GM13976 (cell line): ENCODE data around the gene ELL2.

Source experiments
- DNase-seq: peaks from one replicate; pipeline ENCODE4 v3.0.0; 2012; ENCODE audit warnings: low spot score
- CTCF ChIP-seq: IDR thresholded peaks from 2 replicates; pipeline ENCODE4 v1.5.1; 2012; ENCODE audit warnings: borderline replicate concordance, mild to moderate bottlenecking; ENCODE audit not compliant: insufficient read depth; ENCODE audit errors: extremely low read depth, missing control alignments, control extremely low read depth
- in situ Hi-C: fragments of 300-500 bp; cut with MboI; formaldehyde crosslinking; loops from one replicate; pipeline ENCODE4 v1.12.0; 2022; ENCODE audit warnings: low sequenced_read_pairs, mixed read lengths, inconsistent platforms; ENCODE audit not compliant: unreplicated experiment

The ELL2 gene

GRCh38 chr5:95984287-95984938 lies 22.8 kb upstream of the ELL2 start:
- in situ Hi-C loops, result no loop called here

GRCh38 chr5:95983509-95983908 lies 21.9 kb upstream of the ELL2 start:
- TF ChIP-seq CTCF, result no peak
- no peak for DNase-seq
- in situ Hi-C loops, result no loop called here

More at GRCh38 chr5:95984287-95984938, 22.8 kb upstream of the ELL2 start:
- no peak for DNase-seq
- no peak for TF ChIP-seq CTCF

GRCh38 chr5:95983080-95983479 lies 21.4 kb upstream of the ELL2 start:
- DNase-seq, result no peak
- TF ChIP-seq CTCF, result no peak
- in situ Hi-C loops, result no loop called here

- no peak for DNase-seq
- TF ChIP-seq CTCF, result no peak
- in situ Hi-C loops, result no loop called here
Observed at GRCh38 chr5:95976606-95977005, 15.0 kb upstream of the ELL2 start.

GRCh38 chr5:95975703-95976102 lies 14.1 kb upstream of the ELL2 start:
- in situ Hi-C loops, result no loop called here
- DNase-seq, result no peak
- no peak for TF ChIP-seq CTCF

GRCh38 chr5:95973793-95974325 lies 12.2 kb upstream of the ELL2 start:
- DNase-seq, result peak; percentile 54
- no peak for TF ChIP-seq CTCF
- in situ Hi-C loops, result no loop called here

GRCh38 chr5:95972196-95972595 lies 10.5 kb upstream of the ELL2 start:
- no peak for TF ChIP-seq CTCF
- no peak for DNase-seq
- in situ Hi-C loops, result no loop called here
